Loucy (cell line): ENCODE results near the gene NRCAM.

Experiments
- H2AFZ ChIP-seq: fragments of 200-600 bp; sonication (generic); 2 replicates; pipeline ENCODE4 v1.6.0; 2016; ENCODE audit warnings: antibody characterized with exemption, mild to moderate bottlenecking, low read length, moderate library complexity
- H3F3A ChIP-seq: fragments of 200-600 bp; 2 replicates; pipeline ENCODE4 v1.6.0; 2016; ENCODE audit warnings: antibody characterized with exemption, low read depth, mild to moderate bottlenecking
- H3K27me3 ChIP-seq: fragments of 200-600 bp; sonication (generic); 2 replicates; pipeline ENCODE4 v1.6.1; 2014; ENCODE audit warnings: low read length, mild to moderate bottlenecking; ENCODE audit not compliant: insufficient read depth, poor library complexity, severe bottlenecking
- H3K36me3 ChIP-seq: fragments of 200-600 bp; sonication (generic); 2 replicates; pipeline ENCODE4 v1.6.1; 2016; ENCODE audit warnings: low read length; ENCODE audit not compliant: insufficient read depth
- H3K4me1 ChIP-seq: fragments of 200-600 bp; sonication (generic); 2 replicates; pipeline ENCODE4 v1.5.1; 2014; ENCODE audit warnings: low read length, mild to moderate bottlenecking; ENCODE audit not compliant: insufficient read depth, poor library complexity, severe bottlenecking
- H3K4me2 ChIP-seq: fragments of 200-600 bp; sonication (generic); 2 replicates; pipeline ENCODE4 v1.6.0; 2014; ENCODE audit warnings: antibody characterized with exemption, low read length, low read depth, mild to moderate bottlenecking; ENCODE audit not compliant: poor library complexity, severe bottlenecking
- H3K4me3 ChIP-seq: fragments of 200-600 bp; sonication (generic); 2 replicates; pipeline ENCODE4 v1.5.1; 2014; ENCODE audit warnings: low read length, mild to moderate bottlenecking, mixed read lengths; ENCODE audit not compliant: poor library complexity, severe bottlenecking
- H3K79me2 ChIP-seq: fragments of 200-600 bp; sonication (generic); 2 replicates; pipeline ENCODE4 v1.6.1; 2014; ENCODE audit warnings: low read length; ENCODE audit not compliant: insufficient read depth
- H3K9ac ChIP-seq: fragments of 200-600 bp; sonication (generic); 2 replicates; pipeline ENCODE4 v1.6.0; 2014; ENCODE audit warnings: mild to moderate bottlenecking, low read depth, low read length, moderate library complexity; ENCODE audit not compliant: poor library complexity, severe bottlenecking
- H3K9me2 ChIP-seq: fragments of 200-600 bp; sonication (generic); replicated peaks from 2 replicates; pipeline ENCODE4 v1.6.1; 2016; ENCODE audit warnings: low read depth, low read length, mixed read lengths
- H3K9me3 ChIP-seq: fragments of 200-600 bp; sonication (generic); 2 replicates; pipeline ENCODE4 v1.6.1; 2014; ENCODE audit warnings: mild to moderate bottlenecking, antibody characterized with exemption, low read length, low read depth; ENCODE audit not compliant: insufficient read depth
- H4K20me1 ChIP-seq: fragments of 200-600 bp; sonication (generic); 2 replicates; pipeline ENCODE4 v1.6.0; 2014; ENCODE audit warnings: antibody characterized with exemption, low read length, mild to moderate bottlenecking; ENCODE audit not compliant: insufficient read depth, poor library complexity, severe bottlenecking
- EZH2phosphoT487 ChIP-seq: fragments of 200-600 bp; IDR thresholded peaks from 2 replicates; pipeline ENCODE4 v1.6.1; 2018; ENCODE audit warnings: antibody characterized with exemption, mild to moderate bottlenecking, moderate library complexity, borderline replicate concordance
- TF ChIP-seq, protein P1 (sequence below): fragments of 200-600 bp; sonication (generic); conservative IDR thresholded peaks from 2 replicates; pipeline ENCODE4 v1.5.1; 2014; ENCODE audit warnings: mild to moderate bottlenecking, antibody characterized with exemption, low read length

NRCAM gene

DNA sequence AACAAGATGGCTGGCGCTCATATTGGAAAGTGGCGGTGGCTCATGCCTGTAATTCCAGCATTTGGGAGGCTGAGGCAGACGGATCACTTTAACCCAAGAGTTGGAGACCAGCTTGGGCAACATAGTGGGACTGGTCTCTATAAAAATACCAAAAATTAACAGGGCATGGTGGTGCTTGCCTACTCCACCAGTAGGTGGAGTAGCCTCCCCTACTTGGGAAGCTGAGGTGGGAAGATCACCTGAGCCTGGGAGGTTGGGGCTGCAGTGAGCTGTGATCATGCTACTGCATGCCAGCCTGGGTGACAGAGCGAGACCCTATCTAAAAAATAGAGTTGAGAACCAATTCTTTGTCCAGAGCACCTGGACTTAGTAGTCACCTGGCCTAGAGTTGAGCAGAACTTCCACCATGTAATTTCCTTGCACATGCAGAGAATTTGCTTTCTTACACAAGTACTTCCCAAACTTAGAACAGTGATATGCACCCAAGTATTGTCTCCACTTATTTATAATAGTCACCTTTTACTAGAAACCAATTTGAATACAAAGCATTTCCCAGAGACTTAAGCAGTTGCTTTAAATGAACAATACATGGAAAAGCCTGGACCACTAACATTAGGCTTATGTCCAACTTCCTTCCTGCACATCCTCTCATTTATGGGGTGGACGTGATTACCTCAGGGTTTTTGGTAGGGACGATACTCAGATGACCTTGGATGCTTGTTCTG lies 342.0 kb downstream of the NRCAM start:
- Histone ChIP-seq H3K9ac (no peak overlapping the region), H3K27me3 (no peaks in the 10 kb centered on the region), H3K79me2 (no peaks in the 10 kb centered on the region), H3K36me3 (no peaks in the 10 kb centered on the region), H2AFZ (no peak overlapping the region), H3F3A (no peaks in the 10 kb centered on the region), H4K20me1 (no peaks in the 10 kb centered on the region), H3K4me2 (no peak overlapping the region), H3K4me3 (no peak overlapping the region), H3K4me1 (no peaks in the 10 kb centered on the region), H3K9me2 (no peaks in the 10 kb centered on the region), H3K9me3 (no peaks in the 10 kb centered on the region)
- TF ChIP-seq, protein P1, sequence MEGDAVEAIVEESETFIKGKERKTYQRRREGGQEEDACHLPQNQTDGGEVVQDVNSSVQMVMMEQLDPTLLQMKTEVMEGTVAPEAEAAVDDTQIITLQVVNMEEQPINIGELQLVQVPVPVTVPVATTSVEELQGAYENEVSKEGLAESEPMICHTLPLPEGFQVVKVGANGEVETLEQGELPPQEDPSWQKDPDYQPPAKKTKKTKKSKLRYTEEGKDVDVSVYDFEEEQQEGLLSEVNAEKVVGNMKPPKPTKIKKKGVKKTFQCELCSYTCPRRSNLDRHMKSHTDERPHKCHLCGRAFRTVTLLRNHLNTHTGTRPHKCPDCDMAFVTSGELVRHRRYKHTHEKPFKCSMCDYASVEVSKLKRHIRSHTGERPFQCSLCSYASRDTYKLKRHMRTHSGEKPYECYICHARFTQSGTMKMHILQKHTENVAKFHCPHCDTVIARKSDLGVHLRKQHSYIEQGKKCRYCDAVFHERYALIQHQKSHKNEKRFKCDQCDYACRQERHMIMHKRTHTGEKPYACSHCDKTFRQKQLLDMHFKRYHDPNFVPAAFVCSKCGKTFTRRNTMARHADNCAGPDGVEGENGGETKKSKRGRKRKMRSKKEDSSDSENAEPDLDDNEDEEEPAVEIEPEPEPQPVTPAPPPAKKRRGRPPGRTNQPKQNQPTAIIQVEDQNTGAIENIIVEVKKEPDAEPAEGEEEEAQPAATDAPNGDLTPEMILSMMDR: peak; percentile 71
- no peak for TF ChIP-seq EZH2phosphoT487

DNA sequence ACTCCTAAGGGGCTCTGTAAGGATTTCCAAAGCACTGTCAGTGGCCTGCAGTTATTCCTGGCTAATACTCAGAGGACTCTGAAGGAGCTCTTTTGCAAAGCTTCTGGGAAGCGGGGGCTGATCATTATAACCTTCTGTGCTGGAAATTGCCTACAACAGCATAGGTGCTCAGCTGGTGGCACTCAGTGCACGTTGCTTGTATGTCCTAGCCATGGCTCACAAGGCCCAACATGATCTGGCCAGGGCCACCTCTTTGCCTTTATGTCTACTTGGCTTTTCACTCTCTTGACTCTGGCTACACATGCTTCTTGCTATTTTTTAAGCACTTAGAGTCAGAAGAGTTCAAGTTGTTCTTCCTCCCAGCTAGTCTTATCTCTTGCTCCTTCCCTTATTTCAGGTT lies 343.6 kb downstream of the NRCAM start:
- H3F3A ChIP-seq: no peaks in the 10 kb centered on the region
- H3K9me2 ChIP-seq: no peaks in the 10 kb centered on the region
- H4K20me1 ChIP-seq: no peaks in the 10 kb centered on the region
- no peaks in the 10 kb centered on the region for H3K9me3 ChIP-seq
- H3K4me3 ChIP-seq: no peak overlapping the region
- H3K4me2 ChIP-seq: no peak overlapping the region
- H3K27me3 ChIP-seq: no peaks in the 10 kb centered on the region
- H3K36me3 ChIP-seq: no peaks in the 10 kb centered on the region
- TF ChIP-seq, protein P1: no peak
- H3K79me2 ChIP-seq: no peaks in the 10 kb centered on the region
- H3K9ac ChIP-seq: no peak overlapping the region
- no peak overlapping the region for H2AFZ ChIP-seq
- H3K4me1 ChIP-seq: no peaks in the 10 kb centered on the region

DNA sequence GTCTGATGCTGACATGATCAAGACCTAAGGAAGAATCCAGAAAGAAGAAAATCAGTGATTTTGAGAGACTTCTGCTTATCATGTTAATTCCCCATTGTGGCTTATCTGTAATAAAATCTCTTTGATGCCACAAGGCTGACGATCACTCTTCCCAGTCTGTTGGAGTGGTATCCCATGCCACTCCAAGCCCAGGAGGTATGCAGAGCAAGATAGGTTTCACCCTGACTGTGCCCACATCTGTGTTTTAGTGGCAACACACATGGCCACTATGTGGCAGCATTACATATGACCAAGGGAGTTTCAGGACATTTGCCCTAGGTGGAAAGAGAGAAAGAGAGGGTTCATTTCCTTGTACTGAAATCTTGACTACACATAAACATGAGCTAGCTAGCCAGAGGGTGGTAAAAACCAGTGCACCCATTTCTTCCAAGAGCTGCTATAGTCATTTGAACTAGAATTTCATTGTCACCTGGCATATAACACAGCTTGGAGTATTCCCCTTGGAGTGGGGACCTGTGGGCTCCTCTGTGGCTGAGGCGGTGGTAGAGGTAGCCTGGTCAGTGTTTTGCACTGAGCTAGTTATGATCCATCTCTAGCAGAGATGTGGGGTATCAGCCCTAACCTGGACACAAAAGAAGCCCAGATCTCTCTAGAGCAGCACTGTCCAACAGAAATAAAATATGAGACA lies 346.9 kb downstream of the NRCAM start:
- Histone ChIP-seq H3K79me2 (no peaks in the 10 kb centered on the region), H3K27me3 (no peaks in the 10 kb centered on the region), H3K9ac (no peak overlapping the region), H3K9me2 (no peaks in the 10 kb centered on the region), H3F3A (no peaks in the 10 kb centered on the region), H4K20me1 (no peaks in the 10 kb centered on the region), H2AFZ (no peak overlapping the region), H3K36me3 (no peaks in the 10 kb centered on the region), H3K4me2 (no peak overlapping the region), H3K4me3 (no peak overlapping the region), H3K4me1 (no peaks in the 10 kb centered on the region), H3K9me3 (no peaks in the 10 kb centered on the region)
- no peak for TF ChIP-seq EZH2phosphoT487
- TF ChIP-seq, protein P1: peak; percentile 74
